ENCODE results near the gene NOL9. TPM values are rescaled to one million over a fixed set of nuclear protein-coding genes. Genes with fewer than 3 reads are reported as not detected.

Gene NOL9
- total and polyA plus RNA-seq, 2 of the 13 experiments (the other 11 are each of a cell fraction or from before 2014, with no cell fraction given), result 18.0 to 24.7 TPM

DNA sequence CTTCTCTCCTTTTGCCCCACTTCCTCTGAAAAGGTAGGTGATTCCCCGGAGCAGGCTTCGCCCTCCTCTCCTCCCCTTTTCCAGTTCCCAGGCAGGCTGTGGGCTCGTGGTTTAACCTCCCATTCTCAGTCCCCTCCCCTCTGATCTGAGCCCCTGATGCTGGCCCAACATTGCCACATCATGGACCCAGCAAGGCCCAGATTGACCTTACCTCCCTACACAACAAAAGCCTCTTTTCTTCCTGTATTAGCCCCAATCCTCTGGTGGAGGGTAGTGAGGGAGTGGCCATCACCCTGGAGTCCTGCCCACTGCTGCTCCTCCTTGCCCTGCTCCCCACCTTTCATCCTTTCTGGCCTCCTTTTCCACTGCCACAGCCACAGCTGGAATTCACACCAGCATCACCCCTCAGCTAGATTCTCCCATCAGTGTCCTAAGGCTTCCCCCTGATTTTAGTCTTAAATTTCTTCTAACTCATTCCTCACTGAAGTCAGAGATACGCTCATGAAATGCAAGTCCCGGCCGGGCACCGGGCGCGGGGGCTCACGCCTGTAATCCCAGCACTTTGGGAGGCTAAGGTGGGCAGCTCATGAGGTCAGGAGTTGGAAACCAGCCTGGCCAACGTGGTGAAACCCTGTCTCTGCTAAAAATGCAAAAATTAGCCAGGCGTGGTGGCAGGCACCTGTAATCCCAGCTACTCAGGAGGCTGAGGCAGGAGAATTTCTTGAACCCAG is 18.5 kb upstream of the NOL9 start (continued):
- TF ChIP-seq, protein P1, sequence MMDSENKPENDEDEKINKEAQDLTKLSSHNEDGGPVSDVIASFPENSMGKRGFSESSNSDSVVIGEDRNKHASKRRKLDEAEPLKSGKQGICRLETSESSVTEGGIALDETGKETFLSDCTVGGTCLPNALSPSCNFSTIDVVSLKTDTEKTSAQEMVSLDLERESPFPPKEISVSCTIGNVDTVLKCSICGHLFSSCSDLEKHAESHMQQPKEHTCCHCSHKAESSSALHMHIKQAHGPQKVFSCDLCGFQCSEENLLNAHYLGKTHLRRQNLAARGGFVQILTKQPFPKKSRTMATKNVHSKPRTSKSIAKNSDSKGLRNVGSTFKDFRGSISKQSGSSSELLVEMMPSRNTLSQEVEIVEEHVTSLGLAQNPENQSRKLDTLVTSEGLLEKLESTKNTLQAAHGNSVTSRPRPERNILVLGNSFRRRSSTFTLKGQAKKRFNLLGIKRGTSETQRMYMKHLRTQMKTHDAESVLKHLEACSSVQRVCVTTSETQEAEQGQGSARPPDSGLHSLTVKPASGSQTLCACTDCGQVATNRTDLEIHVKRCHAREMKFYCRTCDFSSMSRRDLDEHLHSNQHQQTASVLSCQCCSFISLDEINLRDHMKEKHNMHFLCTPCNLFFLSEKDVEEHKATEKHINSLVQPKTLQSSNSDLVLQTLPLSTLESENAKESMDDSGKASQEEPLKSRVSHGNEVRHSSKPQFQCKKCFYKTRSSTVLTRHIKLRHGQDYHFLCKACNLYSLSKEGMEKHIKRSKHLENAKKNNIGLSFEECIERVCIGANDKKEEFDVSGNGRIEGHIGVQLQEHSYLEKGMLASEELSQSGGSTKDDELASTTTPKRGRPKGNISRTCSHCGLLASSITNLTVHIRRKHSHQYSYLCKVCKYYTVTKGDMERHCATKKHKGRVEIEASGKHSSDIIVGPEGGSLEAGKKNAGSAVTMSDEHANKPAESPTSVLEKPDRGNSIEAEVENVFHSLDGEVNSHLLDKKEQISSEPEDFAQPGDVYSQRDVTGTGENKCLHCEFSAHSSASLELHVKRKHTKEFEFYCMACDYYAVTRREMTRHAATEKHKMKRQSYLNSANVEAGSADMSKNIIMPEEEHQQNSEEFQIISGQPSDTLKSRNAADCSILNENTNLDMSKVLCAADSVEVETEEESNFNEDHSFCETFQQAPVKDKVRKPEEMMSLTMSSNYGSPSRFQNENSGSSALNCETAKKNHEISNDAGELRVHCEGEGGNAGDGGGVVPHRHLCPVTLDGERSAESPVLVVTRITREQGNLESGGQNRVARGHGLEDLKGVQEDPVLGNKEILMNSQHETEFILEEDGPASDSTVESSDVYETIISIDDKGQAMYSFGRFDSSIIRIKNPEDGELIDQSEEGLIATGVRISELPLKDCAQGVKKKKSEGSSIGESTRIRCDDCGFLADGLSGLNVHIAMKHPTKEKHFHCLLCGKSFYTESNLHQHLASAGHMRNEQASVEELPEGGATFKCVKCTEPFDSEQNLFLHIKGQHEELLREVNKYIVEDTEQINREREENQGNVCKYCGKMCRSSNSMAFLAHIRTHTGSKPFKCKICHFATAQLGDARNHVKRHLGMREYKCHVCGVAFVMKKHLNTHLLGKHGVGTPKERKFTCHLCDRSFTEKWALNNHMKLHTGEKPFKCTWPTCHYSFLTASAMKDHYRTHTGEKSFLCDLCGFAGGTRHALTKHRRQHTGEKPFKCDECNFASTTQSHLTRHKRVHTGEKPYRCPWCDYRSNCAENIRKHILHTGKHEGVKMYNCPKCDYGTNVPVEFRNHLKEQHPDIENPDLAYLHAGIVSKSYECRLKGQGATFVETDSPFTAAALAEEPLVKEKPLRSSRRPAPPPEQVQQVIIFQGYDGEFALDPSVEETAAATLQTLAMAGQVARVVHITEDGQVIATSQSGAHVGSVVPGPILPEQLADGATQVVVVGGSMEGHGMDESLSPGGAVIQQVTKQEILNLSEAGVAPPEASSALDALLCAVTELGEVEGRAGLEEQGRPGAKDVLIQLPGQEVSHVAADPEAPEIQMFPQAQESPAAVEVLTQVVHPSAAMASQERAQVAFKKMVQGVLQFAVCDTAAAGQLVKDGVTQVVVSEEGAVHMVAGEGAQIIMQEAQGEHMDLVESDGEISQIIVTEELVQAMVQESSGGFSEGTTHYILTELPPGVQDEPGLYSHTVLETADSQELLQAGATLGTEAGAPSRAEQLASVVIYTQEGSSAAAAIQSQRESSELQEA (CRISPR knock-in tag; IDR thresholded peaks at IDR 0.05; ENCODE audit: not compliant biosample characterization), result peak; percentile 39
- peak; percentile 31; the same call in 1 of the 2 replicates for TF ChIP-seq GFI1 (CRISPR knock-in tag; IDR thresholded peaks at IDR 0.05; ENCODE audit: borderline replicate concordance)
- TF ChIP-seq, protein P2, sequence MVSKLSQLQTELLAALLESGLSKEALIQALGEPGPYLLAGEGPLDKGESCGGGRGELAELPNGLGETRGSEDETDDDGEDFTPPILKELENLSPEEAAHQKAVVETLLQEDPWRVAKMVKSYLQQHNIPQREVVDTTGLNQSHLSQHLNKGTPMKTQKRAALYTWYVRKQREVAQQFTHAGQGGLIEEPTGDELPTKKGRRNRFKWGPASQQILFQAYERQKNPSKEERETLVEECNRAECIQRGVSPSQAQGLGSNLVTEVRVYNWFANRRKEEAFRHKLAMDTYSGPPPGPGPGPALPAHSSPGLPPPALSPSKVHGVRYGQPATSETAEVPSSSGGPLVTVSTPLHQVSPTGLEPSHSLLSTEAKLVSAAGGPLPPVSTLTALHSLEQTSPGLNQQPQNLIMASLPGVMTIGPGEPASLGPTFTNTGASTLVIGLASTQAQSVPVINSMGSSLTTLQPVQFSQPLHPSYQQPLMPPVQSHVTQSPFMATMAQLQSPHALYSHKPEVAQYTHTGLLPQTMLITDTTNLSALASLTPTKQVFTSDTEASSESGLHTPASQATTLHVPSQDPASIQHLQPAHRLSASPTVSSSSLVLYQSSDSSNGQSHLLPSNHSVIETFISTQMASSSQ (IDR thresholded peaks at IDR 0.05; ENCODE audit: low read depth), result no peak
- TF ChIP-seq, protein P2 (CRISPR knock-in tag; IDR thresholded peaks at IDR 0.05; ENCODE audit: borderline replicate concordance), result peak; percentile 37; the same call in 1 of the 2 replicates
- 0 out of 2 replicates have a peak, but pooled peaks have one; percentile 34 for TF ChIP-seq HMG20B (CRISPR knock-in tag; conservative IDR thresholded peaks at IDR 0.05)
- TF ChIP-seq, protein P3, sequence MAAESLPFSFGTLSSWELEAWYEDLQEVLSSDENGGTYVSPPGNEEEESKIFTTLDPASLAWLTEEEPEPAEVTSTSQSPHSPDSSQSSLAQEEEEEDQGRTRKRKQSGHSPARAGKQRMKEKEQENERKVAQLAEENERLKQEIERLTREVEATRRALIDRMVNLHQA (CRISPR knock-in tag; IDR thresholded peaks at IDR 0.05), result no peak
- TF ChIP-seq, protein P4, sequence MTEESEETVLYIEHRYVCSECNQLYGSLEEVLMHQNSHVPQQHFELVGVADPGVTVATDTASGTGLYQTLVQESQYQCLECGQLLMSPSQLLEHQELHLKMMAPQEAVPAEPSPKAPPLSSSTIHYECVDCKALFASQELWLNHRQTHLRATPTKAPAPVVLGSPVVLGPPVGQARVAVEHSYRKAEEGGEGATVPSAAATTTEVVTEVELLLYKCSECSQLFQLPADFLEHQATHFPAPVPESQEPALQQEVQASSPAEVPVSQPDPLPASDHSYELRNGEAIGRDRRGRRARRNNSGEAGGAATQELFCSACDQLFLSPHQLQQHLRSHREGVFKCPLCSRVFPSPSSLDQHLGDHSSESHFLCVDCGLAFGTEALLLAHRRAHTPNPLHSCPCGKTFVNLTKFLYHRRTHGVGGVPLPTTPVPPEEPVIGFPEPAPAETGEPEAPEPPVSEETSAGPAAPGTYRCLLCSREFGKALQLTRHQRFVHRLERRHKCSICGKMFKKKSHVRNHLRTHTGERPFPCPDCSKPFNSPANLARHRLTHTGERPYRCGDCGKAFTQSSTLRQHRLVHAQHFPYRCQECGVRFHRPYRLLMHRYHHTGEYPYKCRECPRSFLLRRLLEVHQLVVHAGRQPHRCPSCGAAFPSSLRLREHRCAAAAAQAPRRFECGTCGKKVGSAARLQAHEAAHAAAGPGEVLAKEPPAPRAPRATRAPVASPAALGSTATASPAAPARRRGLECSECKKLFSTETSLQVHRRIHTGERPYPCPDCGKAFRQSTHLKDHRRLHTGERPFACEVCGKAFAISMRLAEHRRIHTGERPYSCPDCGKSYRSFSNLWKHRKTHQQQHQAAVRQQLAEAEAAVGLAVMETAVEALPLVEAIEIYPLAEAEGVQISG (CRISPR knock-in tag; IDR thresholded peaks at IDR 0.05), result peak; percentile 35; the same call in 1 of the 2 replicates
- peak; percentile 40 for TF ChIP-seq XRCC5 (optimal IDR thresholded peaks at IDR 0.05; ENCODE audit: low read length)
- TF ChIP-seq RXRA (CRISPR knock-in tag; IDR thresholded peaks at IDR 0.05), result peak; percentile 60; the same call in 1 of the 2 replicates
- TF ChIP-seq, protein P5, sequence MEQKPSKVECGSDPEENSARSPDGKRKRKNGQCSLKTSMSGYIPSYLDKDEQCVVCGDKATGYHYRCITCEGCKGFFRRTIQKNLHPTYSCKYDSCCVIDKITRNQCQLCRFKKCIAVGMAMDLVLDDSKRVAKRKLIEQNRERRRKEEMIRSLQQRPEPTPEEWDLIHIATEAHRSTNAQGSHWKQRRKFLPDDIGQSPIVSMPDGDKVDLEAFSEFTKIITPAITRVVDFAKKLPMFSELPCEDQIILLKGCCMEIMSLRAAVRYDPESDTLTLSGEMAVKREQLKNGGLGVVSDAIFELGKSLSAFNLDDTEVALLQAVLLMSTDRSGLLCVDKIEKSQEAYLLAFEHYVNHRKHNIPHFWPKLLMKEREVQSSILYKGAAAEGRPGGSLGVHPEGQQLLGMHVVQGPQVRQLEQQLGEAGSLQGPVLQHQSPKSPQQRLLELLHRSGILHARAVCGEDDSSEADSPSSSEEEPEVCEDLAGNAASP (CRISPR knock-in tag; IDR thresholded peaks at IDR 0.05; ENCODE audit: borderline replicate concordance), result peak; percentile 46; the same call in 1 of the 2 replicates
